ENCODE measurements around the gene CIZ1. TPM values are rescaled to one million over a fixed set of nuclear protein-coding genes. Genes with fewer than 3 reads are reported as not detected.

CIZ1 gene
- polyA plus RNA-seq, 4 donors, result 44.5 to 88.1 (median 47.8) TPM

DNA sequence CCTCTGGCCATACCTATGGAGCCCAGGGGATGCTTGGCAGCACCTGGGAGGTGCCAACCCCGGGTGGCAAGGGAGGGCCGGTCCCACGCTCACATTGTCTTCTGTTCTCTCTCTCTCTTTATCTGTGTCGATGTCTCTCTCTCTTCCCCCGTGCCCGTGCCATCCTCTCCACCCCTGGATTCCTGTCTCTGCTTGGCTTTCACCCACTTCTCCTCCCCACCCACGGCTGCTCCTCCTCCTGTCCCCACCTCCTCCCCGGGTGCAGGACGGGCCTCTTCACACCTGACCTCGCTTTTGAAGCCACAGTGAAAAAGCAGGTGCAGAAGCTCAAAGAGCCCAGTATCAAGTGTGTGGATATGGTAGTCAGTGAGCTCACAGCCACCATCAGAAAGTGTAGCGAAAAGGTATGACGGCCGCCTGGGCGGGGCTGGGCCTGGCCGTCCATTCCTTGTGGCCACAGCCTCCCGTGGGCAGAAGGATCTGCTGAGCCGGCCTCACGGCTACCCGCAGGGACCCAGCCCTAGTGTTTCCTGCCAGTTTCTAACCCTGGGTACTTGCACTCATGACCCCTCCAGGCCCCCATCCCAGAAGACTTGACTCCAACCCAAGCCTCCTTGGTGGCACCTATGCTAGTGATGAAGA, 34.5 kb upstream of the CIZ1 start:
- WGBS, 3 donors, result 55 to 82% (median 62%) methylated on average over 19 of the region's 19 CpGs
- H3K27me3 ChIP-seq (ENCODE audit: control insufficient read depth in 3 of 3, insufficient read depth in 3 of 3, low read length in 3 of 3), result no peaks in the 10 kb centered on the region
- H3K4me1 ChIP-seq (ENCODE audit: control insufficient read depth in 3 of 3, insufficient read depth in 2 of 3, low read depth in 1 of 3, low read length in 2 of 3), result no peaks in the 10 kb centered on the region
- H3K4me3 ChIP-seq (ENCODE audit: low read depth in 1 of 3, low read length in 3 of 3), result no peak overlapping the region
- FAIRE-seq (no peak), DNase-seq (no peak)
- peaks cover 0 to 46% (median 0%) of the 10 kb centered on the region in 3 donors for H3K36me3 ChIP-seq (ENCODE audit: control insufficient read depth in 3 of 3, insufficient read depth in 2 of 3, low read depth in 1 of 3, low read length in 3 of 3)
- H3K9me3 ChIP-seq (ENCODE audit: control insufficient read depth in 2 of 2, insufficient read depth in 1 of 2, low read depth in 1 of 2, low read length in 1 of 2), result no peaks in the 10 kb centered on the region
- H3K27ac ChIP-seq (ENCODE audit: low read depth in 1 of 3, low read length in 2 of 3), result no peak overlapping the region

DNA sequence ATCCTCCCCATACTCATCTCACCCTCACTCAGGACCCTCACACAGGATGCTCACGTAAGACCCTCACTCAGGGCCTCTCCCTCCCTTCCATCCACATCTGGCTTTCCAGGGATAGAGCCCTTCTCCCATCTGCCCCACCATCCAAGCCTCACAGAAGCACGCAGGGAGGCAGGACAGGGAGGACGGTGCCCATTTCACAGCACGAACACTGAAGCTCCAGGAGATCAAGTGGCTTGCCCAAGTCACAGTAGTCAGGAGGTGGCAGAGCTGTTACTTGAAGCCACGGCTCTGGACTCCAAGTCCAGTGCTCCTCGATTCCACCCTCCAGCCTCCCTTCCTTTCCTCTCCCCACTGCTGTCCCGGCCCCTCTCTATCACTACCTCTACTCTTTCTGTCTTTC, 33.5 kb upstream of the CIZ1 start:
- no peak overlapping the region for H3K4me3 ChIP-seq (ENCODE audit: low read depth in 1 of 3, low read length in 3 of 3)
- no peaks in the 10 kb centered on the region for H3K4me1 ChIP-seq (ENCODE audit: control insufficient read depth in 3 of 3, insufficient read depth in 2 of 3, low read depth in 1 of 3, low read length in 2 of 3)
- H3K27ac ChIP-seq (ENCODE audit: low read depth in 1 of 3, low read length in 2 of 3), result no peak overlapping the region
- no peaks in the 10 kb centered on the region for H3K27me3 ChIP-seq (ENCODE audit: control insufficient read depth in 3 of 3, insufficient read depth in 3 of 3, low read length in 3 of 3)
- 90 to 93% (median 90%) methylated on average over 7 of the region's 7 CpGs for WGBS, 3 donors
- FAIRE-seq (no peak), DNase-seq (no peak)
- no peaks in the 10 kb centered on the region for H3K9me3 ChIP-seq (ENCODE audit: control insufficient read depth in 2 of 2, insufficient read depth in 1 of 2, low read depth in 1 of 2, low read length in 1 of 2)
- peaks cover 0 to 54% (median 2%) of the 10 kb centered on the region in 3 donors for H3K36me3 ChIP-seq (ENCODE audit: control insufficient read depth in 3 of 3, insufficient read depth in 2 of 3, low read depth in 1 of 3, low read length in 3 of 3)

- 71 to 86% (median 83%) methylated on average over 13 of the region's 13 CpGs for WGBS, 3 donors
Measured at GRCh38 chr9:128222880-128223670, 31.7 kb upstream of the CIZ1 start.

DNA sequence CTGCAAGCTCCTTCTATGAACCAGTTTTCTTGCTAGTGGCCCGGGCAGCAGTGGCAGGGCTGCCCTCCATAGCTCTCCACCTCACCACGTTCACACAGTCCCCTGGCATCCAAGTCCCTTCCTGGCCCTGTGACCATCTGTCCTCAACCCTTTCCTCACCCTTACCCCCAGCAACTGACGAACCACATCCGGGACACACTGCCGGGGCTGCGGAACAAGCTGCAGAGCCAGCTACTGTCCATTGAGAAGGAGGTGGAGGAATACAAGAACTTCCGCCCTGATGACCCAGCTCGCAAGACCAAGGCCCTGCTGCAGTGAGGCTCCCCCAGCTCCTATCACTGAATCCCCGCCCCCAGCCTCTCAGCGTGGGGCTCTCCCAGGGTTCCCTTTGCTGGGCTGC, 30.7 kb upstream of the CIZ1 start:
- FAIRE-seq, result no peak
- WGBS, 3 donors, result 88 to 91% (median 89%) methylated on average over 10 of the region's 10 CpGs

More at GRCh38 chr9:128222880-128223670, 31.7 kb upstream of the CIZ1 start:
- no peak for FAIRE-seq
- Histone ChIP-seq H3K4me3 (ENCODE audit: low read depth in 1 of 3, low read length in 3 of 3) (no peak overlapping the region), H3K27ac (ENCODE audit: low read depth in 1 of 3, low read length in 2 of 3) (no peak overlapping the region), H3K27me3 (ENCODE audit: control insufficient read depth in 3 of 3, insufficient read depth in 3 of 3, low read length in 3 of 3) (no peaks in the 10 kb centered on the region), H3K9me3 (ENCODE audit: control insufficient read depth in 2 of 2, insufficient read depth in 1 of 2, low read depth in 1 of 2, low read length in 1 of 2) (no peaks in the 10 kb centered on the region), H3K36me3 (ENCODE audit: control insufficient read depth in 3 of 3, insufficient read depth in 2 of 3, low read depth in 1 of 3, low read length in 3 of 3) (peaks cover 0 to 63% (median 2%) of the 10 kb centered on the region in 3 donors), H3K4me1 (ENCODE audit: control insufficient read depth in 3 of 3, insufficient read depth in 2 of 3, low read depth in 1 of 3, low read length in 2 of 3) (peaks cover 0 to 7% (median 0%) of the 10 kb centered on the region in 3 donors)
- no peak for DNase-seq

GRCh38 chr9:128219831-128220230, 28.5 kb upstream of the CIZ1 start:
- H3K9me3 ChIP-seq (ENCODE audit: control insufficient read depth in 2 of 2, insufficient read depth in 1 of 2, low read depth in 1 of 2, low read length in 1 of 2), result no peaks in the 10 kb centered on the region
- FAIRE-seq, result no peak
- WGBS, 3 donors, result 90 to 92% (median 92%) methylated on average over 7 to 9 of the region's 9 CpGs
- no peak for DNase-seq
- H3K4me3 ChIP-seq (ENCODE audit: low read depth in 1 of 3, low read length in 3 of 3), result no peak overlapping the region
- no peaks in the 10 kb centered on the region for H3K27me3 ChIP-seq (ENCODE audit: control insufficient read depth in 3 of 3, insufficient read depth in 3 of 3, low read length in 3 of 3)
- peaks cover 0 to 18% (median 0%) of the 10 kb centered on the region in 3 donors for H3K4me1 ChIP-seq (ENCODE audit: control insufficient read depth in 3 of 3, insufficient read depth in 2 of 3, low read depth in 1 of 3, low read length in 2 of 3)
- H3K27ac ChIP-seq (ENCODE audit: low read depth in 1 of 3, low read length in 2 of 3), result no peak overlapping the region
- H3K36me3 ChIP-seq (ENCODE audit: control insufficient read depth in 3 of 3, insufficient read depth in 2 of 3, low read depth in 1 of 3, low read length in 3 of 3), result peaks cover 0 to 54% (median 2%) of the 10 kb centered on the region in 3 donors

More for the DNA sequence above, 30.7 kb upstream of the CIZ1 start:
- no peak for DNase-seq
- Histone ChIP-seq H3K4me3 (ENCODE audit: low read depth in 1 of 3, low read length in 3 of 3) (no peak overlapping the region), H3K36me3 (ENCODE audit: control insufficient read depth in 3 of 3, insufficient read depth in 2 of 3, low read depth in 1 of 3, low read length in 3 of 3) (peaks cover 0 to 66% (median 2%) of the 10 kb centered on the region in 3 donors), H3K27me3 (ENCODE audit: control insufficient read depth in 3 of 3, insufficient read depth in 3 of 3, low read length in 3 of 3) (no peaks in the 10 kb centered on the region), H3K9me3 (ENCODE audit: control insufficient read depth in 2 of 2, insufficient read depth in 1 of 2, low read depth in 1 of 2, low read length in 1 of 2) (no peaks in the 10 kb centered on the region), H3K4me1 (ENCODE audit: control insufficient read depth in 3 of 3, insufficient read depth in 2 of 3, low read depth in 1 of 3, low read length in 2 of 3) (peaks cover 0 to 10% (median 0%) of the 10 kb centered on the region in 3 donors), H3K27ac (ENCODE audit: low read depth in 1 of 3, low read length in 2 of 3) (no peak overlapping the region)

GRCh38 chr9:128218518-128219389, 27.4 kb upstream of the CIZ1 start:
- FAIRE-seq, result no peak
- no peaks in the 10 kb centered on the region for H3K9me3 ChIP-seq (ENCODE audit: control insufficient read depth in 2 of 2, insufficient read depth in 1 of 2, low read depth in 1 of 2, low read length in 1 of 2)
- 12 to 23% (median 13%) methylated on average over 47 of the region's 47 CpGs for WGBS, 3 donors
- DNase-seq, result peak; percentile 99
- H3K4me1 ChIP-seq (ENCODE audit: control insufficient read depth in 3 of 3, insufficient read depth in 2 of 3, low read depth in 1 of 3, low read length in 2 of 3), result peaks cover 0 to 18% (median 0%) of the 10 kb centered on the region in 3 donors
- peak overlapping the region in 2 of 3 donors; percentile 16 to 47 for H3K4me3 ChIP-seq (ENCODE audit: low read depth in 1 of 3, low read length in 3 of 3)
- H3K27ac ChIP-seq (ENCODE audit: low read depth in 1 of 3, low read length in 2 of 3), result peak overlapping the region in 2 of 3 donors; percentile 7 to 57
- peaks cover 0 to 44% (median 2%) of the 10 kb centered on the region in 3 donors for H3K36me3 ChIP-seq (ENCODE audit: control insufficient read depth in 3 of 3, insufficient read depth in 2 of 3, low read depth in 1 of 3, low read length in 3 of 3)
- no peaks in the 10 kb centered on the region for H3K27me3 ChIP-seq (ENCODE audit: control insufficient read depth in 3 of 3, insufficient read depth in 3 of 3, low read length in 3 of 3)

GRCh38 chr9:128218172-128218517, 26.8 kb upstream of the CIZ1 start:
- DNase-seq (no peak), FAIRE-seq (no peak)
- H3K4me3 ChIP-seq (ENCODE audit: low read depth in 1 of 3, low read length in 3 of 3), result peak overlapping the region in 2 of 3 donors; percentile 16 to 47
- 35 to 69% (median 54%) methylated on average over 11 of the region's 11 CpGs for WGBS, 3 donors
- H3K9me3 ChIP-seq (ENCODE audit: control insufficient read depth in 2 of 2, insufficient read depth in 1 of 2, low read depth in 1 of 2, low read length in 1 of 2), result no peaks in the 10 kb centered on the region
- peaks cover 0 to 18% (median 0%) of the 10 kb centered on the region in 3 donors for H3K4me1 ChIP-seq (ENCODE audit: control insufficient read depth in 3 of 3, insufficient read depth in 2 of 3, low read depth in 1 of 3, low read length in 2 of 3)
- H3K36me3 ChIP-seq (ENCODE audit: control insufficient read depth in 3 of 3, insufficient read depth in 2 of 3, low read depth in 1 of 3, low read length in 3 of 3), result peaks cover 0 to 42% (median 2%) of the 10 kb centered on the region in 3 donors
- peak overlapping the region in 1 of 3 donors; percentile 57 for H3K27ac ChIP-seq (ENCODE audit: low read depth in 1 of 3, low read length in 2 of 3)
- no peaks in the 10 kb centered on the region for H3K27me3 ChIP-seq (ENCODE audit: control insufficient read depth in 3 of 3, insufficient read depth in 3 of 3, low read length in 3 of 3)
